SK-N-SH treated with all-trans-retinoic acid at 6 μM for 48 hours (cell line): ENCODE measurements around the gene EIF5B.

Source experiments
- ATAC-seq: fragments of 200-7000 bp; cut with Tn5 transposase; 3 replicates; pipeline ENCODE4 v1.9.1; 2020; ENCODE audit warnings: mild to moderate bottlenecking, moderate library complexity
- ARNTL ChIP-seq: fragments of 450-650 bp; formaldehyde crosslinking; IDR thresholded peaks from 2 replicates; pipeline ENCODE4 v1.5.0; 2020; ENCODE audit warnings: low read depth, mild to moderate bottlenecking, moderate library complexity, borderline replicate concordance
- CSDC2 ChIP-seq: fragments of 250-450 bp; sonication (Bioruptor Pico); IDR thresholded peaks from 2 replicates; pipeline ENCODE4 v1.5.0; 2020; ENCODE audit warnings: mild to moderate bottlenecking, moderate library complexity
- ESRRG ChIP-seq: fragments of 250-450 bp; sonication (Bioruptor Pico); IDR thresholded peaks from 2 replicates; pipeline ENCODE4 v1.6.1; 2021; ENCODE audit warnings: mild to moderate bottlenecking
- GLIS3 ChIP-seq: fragments of 250-450 bp; sonication (Bioruptor Pico); IDR thresholded peaks from 2 replicates; pipeline ENCODE4 v1.5.0; 2020; ENCODE audit warnings: mild to moderate bottlenecking, moderate library complexity
- ISL1 ChIP-seq: fragments of 250-450 bp; sonication (Bioruptor Pico); IDR thresholded peaks from 2 replicates; pipeline ENCODE4 v2.1.2; 2022; ENCODE audit warnings: mild to moderate bottlenecking, moderate library complexity
- OSR1 ChIP-seq: fragments of 250-450 bp; sonication (Bioruptor Pico); IDR thresholded peaks from 2 replicates; pipeline ENCODE4 v1.8.0; 2022; ENCODE audit warnings: moderate library complexity, mild to moderate bottlenecking, inconsistent platforms
- TCF4 ChIP-seq: fragments of 250-450 bp; sonication (Bioruptor Pico); IDR thresholded peaks from 2 replicates; pipeline ENCODE4 v1.8.0; 2021; ENCODE audit warnings: mild to moderate bottlenecking, moderate library complexity, borderline replicate concordance
- TOX ChIP-seq: fragments of 250-450 bp; sonication (Bioruptor Pico); IDR thresholded peaks from 2 replicates; pipeline ENCODE4 v1.8.0; 2021; ENCODE audit warnings: mild to moderate bottlenecking, moderate library complexity, borderline replicate concordance
- ZC3H10 ChIP-seq: fragments of 250-450 bp; sonication (Bioruptor Pico); IDR thresholded peaks from 2 replicates; pipeline ENCODE4 v1.5.1; 2021; ENCODE audit warnings: mild to moderate bottlenecking, moderate library complexity
- ZFP3 ChIP-seq: fragments of 250-450 bp; sonication (Bioruptor Pico); IDR thresholded peaks from 2 replicates; pipeline ENCODE4 v1.5.0; 2020; ENCODE audit warnings: mild to moderate bottlenecking, moderate library complexity
- ZFP30 ChIP-seq: fragments of 450-650 bp; formaldehyde crosslinking; IDR thresholded peaks from 2 replicates; pipeline ENCODE4 v1.5.0; 2022; ENCODE audit warnings: mild to moderate bottlenecking, moderate library complexity
- ZNF565 ChIP-seq: fragments of 450-650 bp; formaldehyde crosslinking; conservative IDR thresholded peaks from 2 replicates; pipeline ENCODE4 v1.5.0; 2020; ENCODE audit warnings: low read depth, mild to moderate bottlenecking, moderate library complexity
- ZNF8 ChIP-seq: fragments of 450-650 bp; formaldehyde crosslinking; IDR thresholded peaks from 2 replicates; pipeline ENCODE4 v1.5.0; 2020; ENCODE audit warnings: mild to moderate bottlenecking, moderate library complexity
- TF ChIP-seq, protein P1 (sequence below): fragments of 250-450 bp; sonication (Bioruptor Pico); IDR thresholded peaks from 2 replicates; pipeline ENCODE4 v1.8.0; 2020; ENCODE audit warnings: mild to moderate bottlenecking, moderate library complexity, borderline replicate concordance
- TF ChIP-seq, protein P2 (sequence below): fragments of 250-450 bp; sonication (Bioruptor Pico); IDR thresholded peaks from 2 replicates; pipeline ENCODE4 v1.5.0; 2020; ENCODE audit warnings: mild to moderate bottlenecking, moderate library complexity
- TF ChIP-seq, protein P3 (sequence below): fragments of 250-450 bp; sonication (Bioruptor Pico); IDR thresholded peaks from 2 replicates; pipeline ENCODE4 v1.5.1; 2020; ENCODE audit warnings: low read depth, mild to moderate bottlenecking, moderate library complexity
- TF ChIP-seq, protein P4 (sequence below): fragments of 250-450 bp; sonication (Bioruptor Pico); IDR thresholded peaks from 2 replicates; pipeline ENCODE4 v1.5.1; 2021; ENCODE audit warnings: mild to moderate bottlenecking, moderate library complexity
- TF ChIP-seq, protein P5 (sequence below): fragments of 250-450 bp; sonication (Bioruptor Pico); IDR thresholded peaks from 2 replicates; pipeline ENCODE4 v1.8.0; 2021; ENCODE audit warnings: low read depth, mild to moderate bottlenecking, moderate library complexity, borderline replicate concordance

The EIF5B gene

DNA sequence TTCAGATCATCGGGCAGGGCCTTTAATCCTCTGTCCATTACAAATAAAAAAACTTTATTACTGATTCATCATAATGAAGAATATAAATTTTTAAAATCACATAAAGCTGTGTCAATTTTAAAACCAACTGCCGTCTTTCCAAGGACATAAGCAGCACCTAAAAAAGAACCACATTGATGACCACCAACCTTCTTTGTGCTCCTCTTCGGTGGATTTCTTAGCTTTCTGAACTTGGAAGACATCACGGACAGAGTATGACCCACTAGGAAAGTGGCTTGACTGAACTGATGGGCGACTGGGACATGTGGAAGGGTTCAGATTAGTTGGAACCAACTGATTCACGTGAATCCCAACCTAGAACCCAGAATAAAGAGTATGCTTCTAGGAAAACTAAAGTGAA is 68.9 kb downstream of the EIF5B start:
- ATAC-seq, result no peak

DNA sequence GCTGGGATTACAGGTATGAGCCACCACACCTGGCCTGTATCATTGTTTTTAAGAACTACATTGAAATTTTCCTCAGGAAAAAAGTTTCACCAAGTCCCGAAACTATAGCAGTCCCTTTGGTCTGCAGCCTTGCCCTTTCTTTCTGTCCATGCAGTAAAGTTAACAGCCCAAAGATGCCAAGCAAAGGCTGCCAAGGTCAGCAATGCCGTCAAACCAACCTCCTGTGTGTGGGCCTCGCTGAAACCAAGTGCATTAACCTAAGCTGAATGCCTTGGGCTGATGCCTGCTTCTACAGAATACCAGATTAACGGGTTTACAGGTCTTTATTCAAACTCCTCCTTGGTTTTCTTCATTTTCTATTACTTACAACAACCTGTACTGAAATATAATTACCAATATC is 73.1 kb downstream of the EIF5B start:
- no peak for TF ChIP-seq TCF4
- TF ChIP-seq, protein P1, sequence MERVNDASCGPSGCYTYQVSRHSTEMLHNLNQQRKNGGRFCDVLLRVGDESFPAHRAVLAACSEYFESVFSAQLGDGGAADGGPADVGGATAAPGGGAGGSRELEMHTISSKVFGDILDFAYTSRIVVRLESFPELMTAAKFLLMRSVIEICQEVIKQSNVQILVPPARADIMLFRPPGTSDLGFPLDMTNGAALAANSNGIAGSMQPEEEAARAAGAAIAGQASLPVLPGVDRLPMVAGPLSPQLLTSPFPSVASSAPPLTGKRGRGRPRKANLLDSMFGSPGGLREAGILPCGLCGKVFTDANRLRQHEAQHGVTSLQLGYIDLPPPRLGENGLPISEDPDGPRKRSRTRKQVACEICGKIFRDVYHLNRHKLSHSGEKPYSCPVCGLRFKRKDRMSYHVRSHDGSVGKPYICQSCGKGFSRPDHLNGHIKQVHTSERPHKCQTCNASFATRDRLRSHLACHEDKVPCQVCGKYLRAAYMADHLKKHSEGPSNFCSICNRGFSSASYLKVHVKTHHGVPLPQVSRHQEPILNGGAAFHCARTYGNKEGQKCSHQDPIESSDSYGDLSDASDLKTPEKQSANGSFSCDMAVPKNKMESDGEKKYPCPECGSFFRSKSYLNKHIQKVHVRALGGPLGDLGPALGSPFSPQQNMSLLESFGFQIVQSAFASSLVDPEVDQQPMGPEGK (CRISPR knock-in tag), result no peak
- TF ChIP-seq, protein P2, sequence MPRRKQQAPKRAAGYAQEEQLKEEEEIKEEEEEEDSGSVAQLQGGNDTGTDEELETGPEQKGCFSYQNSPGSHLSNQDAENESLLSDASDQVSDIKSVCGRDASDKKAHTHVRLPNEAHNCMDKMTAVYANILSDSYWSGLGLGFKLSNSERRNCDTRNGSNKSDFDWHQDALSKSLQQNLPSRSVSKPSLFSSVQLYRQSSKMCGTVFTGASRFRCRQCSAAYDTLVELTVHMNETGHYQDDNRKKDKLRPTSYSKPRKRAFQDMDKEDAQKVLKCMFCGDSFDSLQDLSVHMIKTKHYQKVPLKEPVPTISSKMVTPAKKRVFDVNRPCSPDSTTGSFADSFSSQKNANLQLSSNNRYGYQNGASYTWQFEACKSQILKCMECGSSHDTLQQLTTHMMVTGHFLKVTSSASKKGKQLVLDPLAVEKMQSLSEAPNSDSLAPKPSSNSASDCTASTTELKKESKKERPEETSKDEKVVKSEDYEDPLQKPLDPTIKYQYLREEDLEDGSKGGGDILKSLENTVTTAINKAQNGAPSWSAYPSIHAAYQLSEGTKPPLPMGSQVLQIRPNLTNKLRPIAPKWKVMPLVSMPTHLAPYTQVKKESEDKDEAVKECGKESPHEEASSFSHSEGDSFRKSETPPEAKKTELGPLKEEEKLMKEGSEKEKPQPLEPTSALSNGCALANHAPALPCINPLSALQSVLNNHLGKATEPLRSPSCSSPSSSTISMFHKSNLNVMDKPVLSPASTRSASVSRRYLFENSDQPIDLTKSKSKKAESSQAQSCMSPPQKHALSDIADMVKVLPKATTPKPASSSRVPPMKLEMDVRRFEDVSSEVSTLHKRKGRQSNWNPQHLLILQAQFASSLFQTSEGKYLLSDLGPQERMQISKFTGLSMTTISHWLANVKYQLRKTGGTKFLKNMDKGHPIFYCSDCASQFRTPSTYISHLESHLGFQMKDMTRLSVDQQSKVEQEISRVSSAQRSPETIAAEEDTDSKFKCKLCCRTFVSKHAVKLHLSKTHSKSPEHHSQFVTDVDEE (CRISPR knock-in tag), result no peak
- TF ChIP-seq ARNTL (CRISPR knock-in tag), result no peak
- TF ChIP-seq, protein P3, sequence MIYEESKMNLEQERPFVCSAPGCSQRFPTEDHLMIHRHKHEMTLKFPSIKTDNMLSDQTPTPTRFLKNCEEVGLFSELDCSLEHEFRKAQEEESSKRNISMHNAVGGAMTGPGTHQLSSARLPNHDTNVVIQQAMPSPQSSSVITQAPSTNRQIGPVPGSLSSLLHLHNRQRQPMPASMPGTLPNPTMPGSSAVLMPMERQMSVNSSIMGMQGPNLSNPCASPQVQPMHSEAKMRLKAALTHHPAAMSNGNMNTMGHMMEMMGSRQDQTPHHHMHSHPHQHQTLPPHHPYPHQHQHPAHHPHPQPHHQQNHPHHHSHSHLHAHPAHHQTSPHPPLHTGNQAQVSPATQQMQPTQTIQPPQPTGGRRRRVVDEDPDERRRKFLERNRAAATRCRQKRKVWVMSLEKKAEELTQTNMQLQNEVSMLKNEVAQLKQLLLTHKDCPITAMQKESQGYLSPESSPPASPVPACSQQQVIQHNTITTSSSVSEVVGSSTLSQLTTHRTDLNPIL (CRISPR knock-in tag), result no peak
- TF ChIP-seq ZNF565 (CRISPR knock-in tag), result no peak
- TF ChIP-seq CSDC2, result no peak
- TF ChIP-seq ISL1 (CRISPR knock-in tag), result no peak
- no peak for TF ChIP-seq OSR1 (CRISPR knock-in tag)
- no peak for ATAC-seq

More for the DNA sequence above, 68.9 kb downstream of the EIF5B start:
- TF ChIP-seq ZC3H10 (CRISPR knock-in tag) (no peak), GLIS3 (no peak), ARNTL (CRISPR knock-in tag) (no peak), TCF4 (no peak), TOX (CRISPR knock-in tag) (no peak), ZFP3 (CRISPR knock-in tag) (no peak), ZNF8 (CRISPR knock-in tag) (no peak), ZFP30 (CRISPR knock-in tag) (no peak), ISL1 (CRISPR knock-in tag) (no peak), CSDC2 (no peak), ESRRG (CRISPR knock-in tag) (no peak)
- TF ChIP-seq, protein P2 (CRISPR knock-in tag), result no peak
- TF ChIP-seq, protein P4, sequence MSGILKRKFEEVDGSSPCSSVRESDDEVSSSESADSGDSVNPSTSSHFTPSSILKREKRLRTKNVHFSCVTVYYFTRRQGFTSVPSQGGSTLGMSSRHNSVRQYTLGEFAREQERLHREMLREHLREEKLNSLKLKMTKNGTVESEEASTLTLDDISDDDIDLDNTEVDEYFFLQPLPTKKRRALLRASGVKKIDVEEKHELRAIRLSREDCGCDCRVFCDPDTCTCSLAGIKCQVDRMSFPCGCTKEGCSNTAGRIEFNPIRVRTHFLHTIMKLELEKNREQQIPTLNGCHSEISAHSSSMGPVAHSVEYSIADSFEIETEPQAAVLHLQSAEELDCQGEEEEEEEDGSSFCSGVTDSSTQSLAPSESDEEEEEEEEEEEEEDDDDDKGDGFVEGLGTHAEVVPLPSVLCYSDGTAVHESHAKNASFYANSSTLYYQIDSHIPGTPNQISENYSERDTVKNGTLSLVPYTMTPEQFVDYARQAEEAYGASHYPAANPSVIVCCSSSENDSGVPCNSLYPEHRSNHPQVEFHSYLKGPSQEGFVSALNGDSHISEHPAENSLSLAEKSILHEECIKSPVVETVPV (CRISPR knock-in tag), result no peak
- TF ChIP-seq, protein P5, sequence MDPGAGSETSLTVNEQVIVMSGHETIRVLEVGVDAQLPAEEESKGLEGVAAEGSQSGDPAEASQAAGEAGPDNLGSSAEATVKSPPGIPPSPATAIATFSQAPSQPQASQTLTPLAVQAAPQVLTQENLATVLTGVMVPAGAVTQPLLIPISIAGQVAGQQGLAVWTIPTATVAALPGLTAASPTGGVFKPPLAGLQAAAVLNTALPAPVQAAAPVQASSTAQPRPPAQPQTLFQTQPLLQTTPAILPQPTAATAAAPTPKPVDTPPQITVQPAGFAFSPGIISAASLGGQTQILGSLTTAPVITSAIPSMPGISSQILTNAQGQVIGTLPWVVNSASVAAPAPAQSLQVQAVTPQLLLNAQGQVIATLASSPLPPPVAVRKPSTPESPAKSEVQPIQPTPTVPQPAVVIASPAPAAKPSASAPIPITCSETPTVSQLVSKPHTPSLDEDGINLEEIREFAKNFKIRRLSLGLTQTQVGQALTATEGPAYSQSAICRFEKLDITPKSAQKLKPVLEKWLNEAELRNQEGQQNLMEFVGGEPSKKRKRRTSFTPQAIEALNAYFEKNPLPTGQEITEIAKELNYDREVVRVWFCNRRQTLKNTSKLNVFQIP (CRISPR knock-in tag), result no peak
- TF ChIP-seq, protein P3 (CRISPR knock-in tag), result no peak
